Coronary artery (tissue), 2 donors: ENCODE data around the gene KYNU.

Experiments
- DNase-seq: peaks from one replicate; pipeline ENCODE4 v3.0.0-alpha.2; 2017; ENCODE audit warnings: low spot score
- H3K27ac ChIP-seq, 2 donors: fragments of 200-600 bp; sonication (generic); one replicate each; pipeline ENCODE4 v1.5.1; 2016 to 2019
- H3K4me3 ChIP-seq: fragments of 200-600 bp; sonication (generic); 2 replicates; pipeline ENCODE4 v1.5.1; 2016; ENCODE audit warnings: mild to moderate bottlenecking, moderate library complexity
- CTCF ChIP-seq: fragments of 200-600 bp; sonication (generic); IDR thresholded peaks from one replicate; pipeline ENCODE4 v1.5.1; 2019; ENCODE audit warnings: antibody characterized with exemption

The KYNU gene

GRCh38 chr2:142871396-142871795, 6.1 kb upstream of the KYNU start:
- no peak for TF ChIP-seq CTCF
- no peak overlapping the region for H3K4me3 ChIP-seq
- DNase-seq = no peak
- H3K27ac ChIP-seq = no peak overlapping the region

- peak overlapping the region in 1 of 2 donors; percentile 59 for H3K27ac ChIP-seq
- no peak for DNase-seq
- no peak for TF ChIP-seq CTCF
- no peak overlapping the region for H3K4me3 ChIP-seq
Observed at GRCh38 chr2:142872882-142873724, 4.4 kb upstream of the KYNU start.

- peak overlapping the region in 1 of 2 donors; percentile 59 for H3K27ac ChIP-seq
- no peak overlapping the region for H3K4me3 ChIP-seq
- no peak for DNase-seq
- no peak for TF ChIP-seq CTCF
Observed at GRCh38 chr2:142873831-142874287, 3.6 kb upstream of the KYNU start.

GRCh38 chr2:142874293-142874814, 3.1 kb upstream of the KYNU start:
- Histone ChIP-seq H3K4me3 (no peak overlapping the region), H3K27ac (peak overlapping the region in 1 of 2 donors; percentile 59)
- DNase-seq = no peak
- no peak for TF ChIP-seq CTCF

GRCh38 chr2:142875010-142875409, 2.5 kb upstream of the KYNU start:
- no peak for TF ChIP-seq CTCF
- Histone ChIP-seq H3K4me3 (no peak overlapping the region), H3K27ac (no peak overlapping the region)
- no peak for DNase-seq

- no peak for DNase-seq
- no peak for TF ChIP-seq CTCF
- Histone ChIP-seq H3K27ac (no peak overlapping the region), H3K4me3 (no peak overlapping the region)
Observed at GRCh38 chr2:142875652-142876051, 1.8 kb upstream of the KYNU start.

GRCh38 chr2:142876423-142876822, 1.0 kb upstream of the KYNU start:
- no peak for DNase-seq
- Histone ChIP-seq H3K27ac (no peak overlapping the region), H3K4me3 (no peak overlapping the region)
- TF ChIP-seq CTCF = no peak
